MCF 10A (cell line): ENCODE data around the gene LSG1. TPM values are rescaled to one million over a fixed set of nuclear protein-coding genes. Genes with fewer than 3 reads are reported as not detected.

Source experiments
- BruUV-seq: library from RNA; stranded (reverse); fragments of 400-500 nt; replicated peaks from 2 replicates; lab custom pipeline; 2021; lab: Mats Ljungman, UMichigan
- CTCF ChIA-PET: fragments of 300-600 bp; sonication (Branson Sonifier 250); formaldehyde crosslinking; extraction: SDS; loops from one replicate; lab custom pipeline; 2021; ENCODE audit warnings: antibody characterized with exemption, inconsistent platforms; lab: Yijun Ruan, JAX
- POLR2A ChIA-PET: fragments of 300-600, 350-650 bp; sonication (Branson Sonifier 250); formaldehyde crosslinking; extraction: SDS; loops from one replicate; lab custom pipeline; 2020; ENCODE audit warnings: antibody characterized with exemption, inconsistent platforms; lab: Yijun Ruan, JAX
- DNase-seq: peaks from one replicate; pipeline ENCODE4 v3.0.0-alpha.2; 2018; ENCODE audit not compliant: unreplicated experiment
- H3K27ac Mint-ChIP-seq: one replicate; pipeline ENCODE4 v1.8.0; 2022; ENCODE audit warnings: mild to moderate bottlenecking, low read depth, mixed read lengths; ENCODE audit not compliant: unreplicated experiment
- H3K27me3 Mint-ChIP-seq: one replicate; pipeline ENCODE4 v1.8.0; 2022; ENCODE audit warnings: mixed read lengths; ENCODE audit not compliant: insufficient read depth, unreplicated experiment
- H3K36me3 Mint-ChIP-seq: one replicate; pipeline ENCODE4 v1.8.0; 2022; ENCODE audit warnings: mild to moderate bottlenecking, moderate library complexity, mixed read lengths; ENCODE audit not compliant: insufficient read depth, unreplicated experiment
- H3K4me1 Mint-ChIP-seq: one replicate; pipeline ENCODE4 v1.8.0; 2022; ENCODE audit warnings: mixed read lengths; ENCODE audit not compliant: insufficient read depth, unreplicated experiment
- H3K4me3 Mint-ChIP-seq: one replicate; pipeline ENCODE4 v1.8.0; 2022; ENCODE audit warnings: mild to moderate bottlenecking, moderate library complexity, mixed read lengths; ENCODE audit not compliant: unreplicated experiment
- H3K9me3 Mint-ChIP-seq: one replicate; pipeline ENCODE4 v1.8.0; 2022; ENCODE audit warnings: mixed read lengths; ENCODE audit not compliant: unreplicated experiment
- intact Hi-C: fragments of 100-400 bp; cut with micrococcal nuclease; formaldehyde crosslinking; loops from 2 replicates; pipeline ENCODE4 v1.14.1; 2022
- total RNA-seq: library from RNA; stranded (reverse); gene quantifications from 2 replicates; pipeline ENCODE4 v1.2.3, GENCODE V29; 2022
- TF ChIP-seq, protein P1 (sequence below): fragments of 200-600 bp; IDR thresholded peaks from one replicate; pipeline ENCODE4 v1.8.0; 2022; ENCODE audit warnings: antibody characterized with exemption, mild to moderate bottlenecking; ENCODE audit not compliant: unreplicated experiment

LSG1 gene
- total RNA-seq, 1 experiment from 2014 or later, result 35.1 TPM

GRCh38 chr3:194617143-194617671, 54.8 kb downstream of the LSG1 start:
- Mint-ChIP-seq H3K4me1 (no peaks in the 10 kb centered on the region), H3K36me3 (peaks cover 5% of the 10 kb centered on the region), H3K9me3 (no peaks in the 10 kb centered on the region), H3K27ac (no peak overlapping the region), H3K27me3 (no peaks in the 10 kb centered on the region), H3K4me3 (no peak overlapping the region)
- TF ChIP-seq, protein P1, sequence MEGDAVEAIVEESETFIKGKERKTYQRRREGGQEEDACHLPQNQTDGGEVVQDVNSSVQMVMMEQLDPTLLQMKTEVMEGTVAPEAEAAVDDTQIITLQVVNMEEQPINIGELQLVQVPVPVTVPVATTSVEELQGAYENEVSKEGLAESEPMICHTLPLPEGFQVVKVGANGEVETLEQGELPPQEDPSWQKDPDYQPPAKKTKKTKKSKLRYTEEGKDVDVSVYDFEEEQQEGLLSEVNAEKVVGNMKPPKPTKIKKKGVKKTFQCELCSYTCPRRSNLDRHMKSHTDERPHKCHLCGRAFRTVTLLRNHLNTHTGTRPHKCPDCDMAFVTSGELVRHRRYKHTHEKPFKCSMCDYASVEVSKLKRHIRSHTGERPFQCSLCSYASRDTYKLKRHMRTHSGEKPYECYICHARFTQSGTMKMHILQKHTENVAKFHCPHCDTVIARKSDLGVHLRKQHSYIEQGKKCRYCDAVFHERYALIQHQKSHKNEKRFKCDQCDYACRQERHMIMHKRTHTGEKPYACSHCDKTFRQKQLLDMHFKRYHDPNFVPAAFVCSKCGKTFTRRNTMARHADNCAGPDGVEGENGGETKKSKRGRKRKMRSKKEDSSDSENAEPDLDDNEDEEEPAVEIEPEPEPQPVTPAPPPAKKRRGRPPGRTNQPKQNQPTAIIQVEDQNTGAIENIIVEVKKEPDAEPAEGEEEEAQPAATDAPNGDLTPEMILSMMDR, result no peak
- no peak for DNase-seq
- POLR2A ChIA-PET, result no interaction called here
- intact Hi-C loops, result no loop called here
- CTCF ChIA-PET, result interaction anchor here (0.7 kb wide), 1 partner anchor 21 kb away, joined by 3 read pairs; no protein-coding TSS in a partner anchor
- BruUV-seq, result no TSS peak

DNA sequence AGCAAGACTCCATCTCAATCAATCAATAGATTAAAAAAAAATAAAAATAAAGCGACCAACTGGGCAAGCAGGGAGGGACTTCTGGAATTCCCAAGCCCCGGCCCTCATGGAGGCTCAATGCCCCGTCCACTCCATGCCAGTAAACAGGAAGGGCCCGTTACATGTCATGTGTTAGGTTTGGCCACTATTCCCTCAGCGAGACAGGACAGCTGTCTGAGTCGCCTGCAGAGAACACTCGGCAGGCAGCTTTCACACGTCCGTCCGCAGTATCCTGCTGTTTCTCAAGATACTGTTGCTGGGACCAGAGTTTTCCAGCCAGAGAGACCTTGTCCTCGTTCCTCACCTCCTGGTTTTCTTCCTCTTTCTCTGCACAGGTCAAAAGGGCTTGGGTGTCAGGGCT, 56.8 kb downstream of the LSG1 start:
- peaks cover under 1% of the 10 kb centered on the region for H3K36me3 Mint-ChIP-seq
- intact Hi-C loops, result no loop called here
- H3K27ac Mint-ChIP-seq, result no peak overlapping the region
- no peaks in the 10 kb centered on the region for H3K9me3 Mint-ChIP-seq
- no peaks in the 10 kb centered on the region for H3K4me1 Mint-ChIP-seq
- H3K4me3 Mint-ChIP-seq, result no peak overlapping the region
- H3K27me3 Mint-ChIP-seq, result no peaks in the 10 kb centered on the region
- no TSS peak for BruUV-seq
- ChIA-PET POLR2A (interaction anchor here (0.9 to 1.3 kb wide), 2 partner anchors 40 to 258 kb away, joined by 3 read pairs; no protein-coding TSS in a partner anchor), CTCF (interaction anchor here (1.0 kb wide), 1 partner anchor 56 kb away, joined by 3 read pairs; no protein-coding TSS in a partner anchor)
- DNase-seq, result no peak
- TF ChIP-seq, protein P1, result no peak

DNA sequence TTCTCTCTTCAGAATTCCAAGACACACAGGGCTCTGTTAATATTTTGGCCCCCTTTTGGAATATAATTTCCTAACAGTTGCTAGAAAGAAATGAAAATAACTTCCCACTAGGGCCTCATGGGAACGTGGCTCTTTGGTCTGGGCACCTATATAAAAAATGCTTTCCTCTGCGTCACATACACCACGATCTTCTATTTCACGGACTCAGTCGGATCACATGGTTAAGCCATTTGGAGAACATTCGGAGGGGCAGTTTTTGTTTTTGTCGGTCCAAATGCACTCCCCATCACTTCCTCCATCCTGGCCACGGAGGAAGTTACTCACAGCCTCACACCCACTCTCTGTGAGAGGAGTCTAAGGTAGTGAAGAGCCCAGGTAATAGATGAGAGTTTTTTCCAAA, 59.8 kb downstream of the LSG1 start:
- H3K9me3 Mint-ChIP-seq, result no peaks in the 10 kb centered on the region
- no peak overlapping the region for H3K4me3 Mint-ChIP-seq
- intact Hi-C loops, result no loop called here
- TF ChIP-seq, protein P1, result no peak
- ChIA-PET POLR2A (no interaction called here), CTCF (no interaction called here)
- H3K27me3 Mint-ChIP-seq, result no peaks in the 10 kb centered on the region
- H3K4me1 Mint-ChIP-seq, result no peaks in the 10 kb centered on the region
- no peak for DNase-seq
- no peaks in the 10 kb centered on the region for H3K36me3 Mint-ChIP-seq
- H3K27ac Mint-ChIP-seq, result no peak overlapping the region
- BruUV-seq, result no TSS peak

DNA sequence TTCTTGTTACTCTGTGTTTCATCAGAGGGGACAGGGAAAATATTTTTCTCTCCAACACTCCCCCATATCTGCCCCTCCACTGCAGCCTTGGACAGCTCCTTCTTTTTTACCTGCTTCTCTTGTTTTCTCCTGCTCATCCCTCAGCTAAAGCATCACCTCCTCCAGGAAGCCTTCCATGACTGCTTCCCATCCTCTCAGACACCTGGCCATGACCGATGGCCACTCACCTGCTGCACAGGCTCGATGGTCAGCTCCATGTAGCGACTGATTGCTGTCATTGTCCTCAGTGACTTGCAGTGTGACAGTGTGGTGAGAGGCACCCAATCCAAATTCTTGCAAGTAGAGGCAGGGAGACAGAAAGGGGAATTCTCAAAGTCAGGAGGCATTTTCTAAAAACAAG, 61.3 kb downstream of the LSG1 start:
- intact Hi-C loops, result no loop called here
- POLR2A ChIA-PET, result no interaction called here
- Mint-ChIP-seq H3K4me1 (no peaks in the 10 kb centered on the region), H3K27ac (no peak overlapping the region), H3K27me3 (no peaks in the 10 kb centered on the region), H3K4me3 (no peak overlapping the region), H3K36me3 (no peaks in the 10 kb centered on the region), H3K9me3 (no peaks in the 10 kb centered on the region)
- no peak for DNase-seq
- no TSS peak for BruUV-seq
- CTCF ChIA-PET, result interaction anchor here (0.9 kb wide), 1 partner anchor 16 kb away, joined by 4 read pairs; no protein-coding TSS in a partner anchor
- TF ChIP-seq, protein P1, result no peak
